HCT116 (cell line): ENCODE data around the gene MYH13.

Experiments
- CTCF ChIP-seq, 3 experiments: fragments of 200-600 bp in 1 of 3; sonication (generic) in 1 of 3; IDR thresholded peaks in 2 of 3; conservative IDR thresholded peaks in 1 of 3; 2 replicates each; pipeline ENCODE4 v1.5.1; 2012 to 2017; ENCODE audit warnings: low read depth in 2 of 3, low read length in 2 of 3, antibody characterized with exemption in 1 of 3, borderline replicate concordance in 1 of 3, control low read depth in 1 of 3, mild to moderate bottlenecking in 1 of 3, mixed read lengths in 1 of 3, mixed run types in 1 of 3, moderate library complexity in 1 of 3; ENCODE audit not compliant: insufficient read depth in 1 of 3
- EZH2phosphoT487 ChIP-seq: fragments of 200-600 bp; IDR thresholded peaks from 2 replicates; pipeline ENCODE4 v1.6.1; 2018; ENCODE audit warnings: antibody characterized with exemption, borderline replicate concordance
- MAX ChIP-seq: IDR thresholded peaks from 2 replicates; pipeline ENCODE4 v1.6.1; 2012
- POLR2A ChIP-seq: IDR thresholded peaks from 2 replicates; pipeline ENCODE4 v1.7.0; 2011; ENCODE audit warnings: borderline replicate concordance; ENCODE audit not compliant: insufficient read depth, insufficient read length; ENCODE audit errors: extremely low read depth
- POLR2AphosphoS5 ChIP-seq: IDR thresholded peaks from 2 replicates; pipeline ENCODE4 v1.6.1; 2011; ENCODE audit warnings: mild to moderate bottlenecking, low read depth, low read length, moderate library complexity
- YY1 ChIP-seq: IDR thresholded peaks from 2 replicates; pipeline ENCODE4 v1.6.1; 2011; ENCODE audit warnings: low read length, low read depth, moderate library complexity, mild to moderate bottlenecking; ENCODE audit not compliant: insufficient replicate concordance; ENCODE audit errors: extremely low read depth

- no peak for TF ChIP-seq MAX
- TF ChIP-seq EZH2phosphoT487, result no peak
- no peak for TF ChIP-seq POLR2A
- no peak for TF ChIP-seq POLR2AphosphoS5
- TF ChIP-seq CTCF (IDR thresholded peaks at IDR 0.05 in 2 of 3, conservative IDR thresholded peaks at IDR 0.05 in 1 of 3; ENCODE audit: borderline replicate concordance in 1 of 3, insufficient read depth in 1 of 3, low read depth in 2 of 3, low read length in 2 of 3), result peak in 2 of 3 experiments; percentile 10 to 23; a peak in 1 of 6 replicates
- TF ChIP-seq YY1, result no peak
Measured at GRCh38 chr17:10313037-10313672, 59.7 kb downstream of the MYH13 start.
